Measurements from ENCODE around the gene ERI3. TPM values are rescaled to one million over a fixed set of nuclear protein-coding genes. Genes with fewer than 3 reads are reported as not detected.

The ERI3 gene
- total and polyA plus RNA-seq, 2 of the 4 experiments (the other 2 are of a cell fraction): 56.6 to 70.9 TPM

DNA sequence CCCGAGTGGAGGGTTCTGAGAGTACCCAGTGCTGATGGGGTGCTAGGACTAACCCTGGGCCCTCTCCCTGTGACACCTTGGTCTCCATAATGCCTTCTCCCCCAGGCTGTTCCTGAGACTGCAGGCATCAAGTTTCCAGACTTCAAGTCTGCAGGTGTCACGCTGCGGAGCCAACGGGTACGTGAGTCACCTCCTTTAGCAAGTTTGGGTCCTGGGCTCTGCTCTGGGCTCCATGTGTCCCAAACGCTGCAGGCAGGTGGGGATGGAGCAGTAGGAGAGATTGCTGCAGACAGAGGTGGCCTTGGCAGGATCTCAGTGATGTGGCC, 135.8 kb downstream of the ERI3 start (continued):
- TF ChIP-seq MAZ (IDR thresholded peaks at IDR 0.05; ENCODE audit: borderline replicate concordance, low read depth, low read length) (no peak), CHD1 (IDR thresholded peaks at IDR 0.05; ENCODE audit: low read depth, low read length) (no peak), CEBPB (IDR thresholded peaks at IDR 0.05; ENCODE audit: low read depth, low read length) (no peak), RAD21 (IDR thresholded peaks at IDR 0.05; ENCODE audit: low read length) (no peak)

DNA sequence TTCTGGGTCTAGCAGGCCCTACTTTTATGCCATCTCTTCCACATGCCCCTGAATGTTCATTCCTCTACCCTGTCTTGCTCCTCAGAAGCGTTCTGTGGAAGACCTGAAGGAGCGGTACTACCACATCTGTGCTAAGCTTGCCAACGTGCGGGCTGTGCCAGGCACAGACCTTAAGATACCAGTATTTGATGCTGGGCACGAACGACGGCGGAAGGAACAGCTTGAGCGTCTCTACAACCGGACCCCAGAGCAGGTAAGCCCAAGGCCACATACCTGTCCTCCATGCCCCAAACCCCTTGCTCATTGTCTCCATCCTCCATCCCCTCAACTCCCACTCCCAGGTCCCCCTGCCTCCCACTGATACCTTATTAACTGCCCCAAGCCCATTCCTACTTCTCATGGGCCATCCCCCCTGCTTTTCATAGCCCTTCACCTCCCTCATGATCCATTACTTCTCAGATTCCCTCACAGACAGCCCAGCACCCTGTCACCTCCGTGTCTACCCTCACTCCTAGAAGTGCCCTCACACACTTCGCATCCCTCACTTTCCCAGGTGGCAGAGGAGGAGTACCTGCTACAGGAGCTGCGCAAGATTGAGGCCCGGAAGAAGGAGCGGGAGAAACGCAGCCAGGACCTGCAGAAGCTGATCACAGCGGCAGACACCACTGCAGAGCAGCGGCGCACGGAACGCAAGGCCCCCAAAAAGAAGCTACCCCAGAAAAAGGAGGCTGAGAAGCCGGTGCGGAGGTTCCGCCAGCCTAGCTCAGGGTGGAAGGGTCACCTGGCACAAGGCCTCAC, 136.4 kb downstream of the ERI3 start:
- no peak overlapping the region for H3K9ac ChIP-seq (ENCODE audit: low read depth, low read length)
- 95% methylated on average over 17 of the region's 24 CpGs; no CpG with 5 or more reads in 1 of the 2 experiments for WGBS, 2 experiments (ENCODE audit: extremely low coverage in 2 of 2, insufficient read length in 1 of 2)
- H2AK9ac ChIP-seq (replicated peaks; ENCODE audit: low read depth, low read length, poor library complexity): peak overlapping the region; percentile 37
- BruUV-seq (replicated peaks): no TSS peak
- in situ Hi-C loops (cut with MboI; ENCODE audit: low sequenced_read_pairs) (loop anchor here (5.0 kb wide), 1 partner anchor 379 kb away; no protein-coding TSS in a partner anchor), intact Hi-C loops (cut with micrococcal nuclease) (loop anchor here (5.0 kb wide), 1 partner anchor 211 kb away; no protein-coding TSS in a partner anchor), dilution Hi-C loops (cut with HindIII; ENCODE audit: low sequenced_read_pairs, unreplicated experiment) (no loop called here)
- H3K4ac ChIP-seq (ENCODE audit: low read depth, low read length): no peak overlapping the region
- no peak overlapping the region for H2AFZ ChIP-seq (replicated peaks; ENCODE audit: low read length, poor library complexity)
- no peak overlapping the region for H2AK5ac ChIP-seq (ENCODE audit: low read depth, low read length)
- no peak overlapping the region for H3K4me2 ChIP-seq (ENCODE audit: low read depth, low read length)
- H3K36me3 ChIP-seq (ENCODE audit: control insufficient read depth, insufficient read depth, low read length): peaks cover 47% of the 10 kb centered on the region
- TF ChIP-seq NFE2L2 (IDR thresholded peaks at IDR 0.05; ENCODE audit: low read depth, low read length) (no peak), CHD1 (IDR thresholded peaks at IDR 0.05; ENCODE audit: low read depth, low read length) (no peak), RAD21 (IDR thresholded peaks at IDR 0.05; ENCODE audit: low read length) (no peak), BHLHE40 (IDR thresholded peaks at IDR 0.05; ENCODE audit: low read depth, low read length) (no peak), MAFK (IDR thresholded peaks at IDR 0.05; ENCODE audit: low read depth, low read length) (no peak), MXI1 (IDR thresholded peaks at IDR 0.05; ENCODE audit: borderline replicate concordance, low read depth, low read length) (no peak), MAZ (IDR thresholded peaks at IDR 0.05; ENCODE audit: borderline replicate concordance, low read depth, low read length) (no peak), SMC3 (IDR thresholded peaks at IDR 0.05; ENCODE audit: low read depth, low read length) (no peak), FOS (IDR thresholded peaks at IDR 0.05; ENCODE audit: low read depth, low read length) (no peak), RCOR1 (IDR thresholded peaks at IDR 0.05; ENCODE audit: insufficient replicate concordance, low read length) (no peak), RFX5 (IDR thresholded peaks at IDR 0.05; ENCODE audit: low read depth, low read length) (no peak)
- TF ChIP-seq, protein P1, sequence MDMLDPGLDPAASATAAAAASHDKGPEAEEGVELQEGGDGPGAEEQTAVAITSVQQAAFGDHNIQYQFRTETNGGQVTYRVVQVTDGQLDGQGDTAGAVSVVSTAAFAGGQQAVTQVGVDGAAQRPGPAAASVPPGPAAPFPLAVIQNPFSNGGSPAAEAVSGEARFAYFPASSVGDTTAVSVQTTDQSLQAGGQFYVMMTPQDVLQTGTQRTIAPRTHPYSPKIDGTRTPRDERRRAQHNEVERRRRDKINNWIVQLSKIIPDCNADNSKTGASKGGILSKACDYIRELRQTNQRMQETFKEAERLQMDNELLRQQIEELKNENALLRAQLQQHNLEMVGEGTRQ (IDR thresholded peaks at IDR 0.05; ENCODE audit: low read depth, low read length): no peak
- DNase-seq (no peak), ATAC-seq (ENCODE audit: low read depth) (no peak)
- H3K4me1 ChIP-seq (ENCODE audit: control insufficient read depth, insufficient read depth, low read length): peaks cover 14% of the 10 kb centered on the region
- CTCF ChIA-PET: interaction anchor here (0.8 to 1.7 kb wide), 3 partner anchors 21 to 137 kb away, joined by 3 to 6 read pairs (median 3); no protein-coding TSS in a partner anchor
- no peak overlapping the region for H3K23ac ChIP-seq (ENCODE audit: low read depth, low read length)
- no peak overlapping the region for H3K18ac ChIP-seq (ENCODE audit: low read depth, low read length)
- H3K27ac ChIP-seq (ENCODE audit: insufficient read depth, low read length): no peak overlapping the region
- H4K91ac ChIP-seq (ENCODE audit: insufficient read depth, low read depth, low read length): no peak overlapping the region
- H4K5ac ChIP-seq (ENCODE audit: low read depth, low read length): no peak overlapping the region
- peaks cover 5 to 32% of the 10 kb centered on the region in 2 experiments for H3K79me1 ChIP-seq (ENCODE audit: low read depth in 1 of 2, low read length in 2 of 2)
- H3K9me3 ChIP-seq (ENCODE audit: control insufficient read depth, insufficient read depth, low read length): no peaks in the 10 kb centered on the region
- POLR2A ChIA-PET (ENCODE audit: unreplicated experiment): no interaction called here
- no peak overlapping the region for H2BK20ac ChIP-seq (ENCODE audit: low read depth, low read length)
- no peak overlapping the region for H3K14ac ChIP-seq (replicated peaks; ENCODE audit: low read depth, low read length)
- H4K8ac ChIP-seq (ENCODE audit: low read depth in 2 of 2, low read length in 2 of 2): no peak overlapping the region
- H3K56ac ChIP-seq (ENCODE audit: extremely low read depth, insufficient read depth, low read length): no peak overlapping the region
- no peak overlapping the region for H2BK15ac ChIP-seq (ENCODE audit: low read depth, low read length)
- no peak overlapping the region for H2BK5ac ChIP-seq (ENCODE audit: low read depth, low read length, poor library complexity, severe bottlenecking)
- no peak overlapping the region for H2BK120ac ChIP-seq (ENCODE audit: low read depth, low read length)
- no peaks in the 10 kb centered on the region for H3K27me3 ChIP-seq (ENCODE audit: control insufficient read depth, insufficient read depth, low read length)
- H4K20me1 ChIP-seq (ENCODE audit: insufficient read depth, low read length): peaks cover 12% of the 10 kb centered on the region
- H3K9me1 ChIP-seq (ENCODE audit: insufficient read depth, low read length): peaks cover 12% of the 10 kb centered on the region
- H3K4me3 ChIP-seq (ENCODE audit: insufficient read depth, low read depth, low read length): no peak overlapping the region

Measured in IMR-90 (cell line).